HFF-Myc (cell line): Measurements from ENCODE around the gene TBC1D17.

Source experiments
- DNase-seq: peaks from one replicate; pipeline ENCODE4 v3.0.0-alpha.2; 2011; ENCODE audit warnings: low read depth; ENCODE audit errors: extremely low read depth
- H3K4me3 ChIP-seq: replicated peaks from 2 replicates; pipeline ENCODE4 v1.5.1; 2011; ENCODE audit warnings: low read depth, mild to moderate bottlenecking, control low read depth, low read length
- CTCF ChIP-seq: IDR thresholded peaks from 2 replicates; pipeline ENCODE4 v1.5.1; 2012; ENCODE audit warnings: mild to moderate bottlenecking, low read depth, low read length, control low read depth; ENCODE audit errors: missing control alignments

The TBC1D17 gene

GRCh38 chr19:49936549-49936948 is 59.0 kb downstream of the TBC1D17 start:
- no peak for TF ChIP-seq CTCF
- DNase-seq: no peak
- no peak overlapping the region for H3K4me3 ChIP-seq

- DNase-seq: peak; percentile 19
- TF ChIP-seq CTCF: peak; percentile 97
- H3K4me3 ChIP-seq: 0 out of 2 replicates have a peak overlapping the region, but pooled peaks have one; percentile 19
Measured at GRCh38 chr19:49937750-49938381, 60.4 kb downstream of the TBC1D17 start.
